ENCODE data around the gene NUDC. TPM values are rescaled to one million over a fixed set of nuclear protein-coding genes. Genes with fewer than 3 reads are reported as not detected.

The NUDC gene
- total and polyA plus RNA-seq, 2 of the 13 experiments (the other 11 are each of a cell fraction or from before 2014, with no cell fraction given): 34.7 to 104 TPM

DNA sequence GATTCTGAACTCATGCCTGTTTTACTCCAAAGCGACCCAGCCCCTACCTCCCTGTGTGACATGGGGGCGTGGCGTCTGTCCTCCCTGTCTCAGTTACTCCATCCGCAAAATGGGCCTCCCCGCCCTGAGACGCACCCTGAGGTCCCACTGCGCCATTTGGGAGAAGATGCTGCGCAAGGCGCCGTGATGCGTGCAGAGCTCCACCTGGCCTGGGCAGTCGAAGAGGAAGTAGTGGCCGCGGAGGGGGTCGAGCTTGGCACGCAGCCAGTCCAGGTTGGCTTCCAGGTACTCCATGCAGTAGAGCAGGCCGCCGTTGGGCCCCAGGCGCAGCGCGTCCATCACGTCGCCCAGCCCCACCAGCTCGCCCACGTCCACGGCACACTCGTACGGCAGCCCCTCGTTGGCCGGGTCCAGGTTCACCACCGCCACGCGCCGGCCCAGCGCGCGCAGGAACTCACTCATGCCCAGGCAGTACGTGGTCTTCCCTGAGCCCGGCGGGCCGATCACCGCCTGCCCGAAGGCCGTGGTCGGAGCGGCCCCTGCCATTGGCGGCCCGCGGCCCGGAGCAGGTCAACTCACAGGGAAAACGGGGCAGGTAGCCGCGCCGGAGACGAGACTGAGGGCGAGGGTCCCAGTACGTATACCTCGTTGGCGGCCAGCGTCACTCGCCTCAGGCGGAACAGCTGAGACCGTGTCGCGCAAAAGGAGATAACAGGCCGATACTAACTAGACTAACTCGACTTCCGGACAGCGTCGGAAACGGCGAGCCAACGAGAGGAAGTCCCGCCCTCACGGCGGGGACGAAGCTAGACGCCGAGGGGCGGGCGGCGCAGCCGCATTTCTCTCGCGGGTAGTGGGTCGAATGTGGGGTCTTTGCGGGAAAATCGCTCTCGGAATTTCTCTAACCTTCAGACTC is 31.7 kb upstream of the NUDC start, which contains the start of gene GPN2 (continued):
- TF ChIP-seq ZNF674 (CRISPR knock-in tag; IDR thresholded peaks at IDR 0.05; ENCODE audit: low read depth): peak; percentile 93; the same call in 1 of the 2 replicates
- TF ChIP-seq, protein P1, sequence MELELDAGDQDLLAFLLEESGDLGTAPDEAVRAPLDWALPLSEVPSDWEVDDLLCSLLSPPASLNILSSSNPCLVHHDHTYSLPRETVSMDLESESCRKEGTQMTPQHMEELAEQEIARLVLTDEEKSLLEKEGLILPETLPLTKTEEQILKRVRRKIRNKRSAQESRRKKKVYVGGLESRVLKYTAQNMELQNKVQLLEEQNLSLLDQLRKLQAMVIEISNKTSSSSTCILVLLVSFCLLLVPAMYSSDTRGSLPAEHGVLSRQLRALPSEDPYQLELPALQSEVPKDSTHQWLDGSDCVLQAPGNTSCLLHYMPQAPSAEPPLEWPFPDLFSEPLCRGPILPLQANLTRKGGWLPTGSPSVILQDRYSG (CRISPR knock-in tag; IDR thresholded peaks at IDR 0.05): 0 out of 2 replicates have a peak, but pooled peaks have one; percentile 43
- TF ChIP-seq ZNF709 (CRISPR knock-in tag; IDR thresholded peaks at IDR 0.05): peak; percentile 27; the same call in 1 of the 2 replicates
- TF ChIP-seq, protein P2, sequence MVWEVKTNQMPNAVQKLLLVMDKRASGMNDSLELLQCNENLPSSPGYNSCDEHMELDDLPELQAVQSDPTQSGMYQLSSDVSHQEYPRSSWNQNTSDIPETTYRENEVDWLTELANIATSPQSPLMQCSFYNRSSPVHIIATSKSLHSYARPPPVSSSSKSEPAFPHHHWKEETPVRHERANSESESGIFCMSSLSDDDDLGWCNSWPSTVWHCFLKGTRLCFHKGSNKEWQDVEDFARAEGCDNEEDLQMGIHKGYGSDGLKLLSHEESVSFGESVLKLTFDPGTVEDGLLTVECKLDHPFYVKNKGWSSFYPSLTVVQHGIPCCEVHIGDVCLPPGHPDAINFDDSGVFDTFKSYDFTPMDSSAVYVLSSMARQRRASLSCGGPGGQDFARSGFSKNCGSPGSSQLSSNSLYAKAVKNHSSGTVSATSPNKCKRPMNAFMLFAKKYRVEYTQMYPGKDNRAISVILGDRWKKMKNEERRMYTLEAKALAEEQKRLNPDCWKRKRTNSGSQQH (CRISPR knock-in tag; IDR thresholded peaks at IDR 0.05; ENCODE audit: low read depth): peak; percentile 38; the same call in 1 of the 2 replicates
- peak; percentile 67; the same call in 1 of the 2 replicates for TF ChIP-seq ZNF44 (CRISPR knock-in tag; IDR thresholded peaks at IDR 0.05)
- TF ChIP-seq HMG20A (CRISPR knock-in tag; IDR thresholded peaks at IDR 0.05; ENCODE audit: borderline replicate concordance): peak; percentile 19; the same call in 1 of the 2 replicates
- no peak for TF ChIP-seq ZFP62 (CRISPR knock-in tag; IDR thresholded peaks at IDR 0.05)
- TF ChIP-seq ZNF350 (CRISPR knock-in tag; IDR thresholded peaks at IDR 0.05; ENCODE audit: borderline replicate concordance, low read depth): peak; percentile 94
- TF ChIP-seq ZNF451 (CRISPR knock-in tag; IDR thresholded peaks at IDR 0.05): peak; percentile 93
- no peak for TF ChIP-seq ZNF431 (CRISPR knock-in tag; IDR thresholded peaks at IDR 0.05; ENCODE audit: borderline replicate concordance, low read depth)
- TF ChIP-seq ZNF546 (CRISPR knock-in tag; conservative IDR thresholded peaks at IDR 0.05): no peak; the same call in 1 of the 2 replicates
- TF ChIP-seq ZNF7 (CRISPR knock-in tag; IDR thresholded peaks at IDR 0.05): no peak; the same call in 1 of the 2 replicates
- no peak for TF ChIP-seq ZNF557 (CRISPR knock-in tag; IDR thresholded peaks at IDR 0.05)
- TF ChIP-seq ZSCAN21 (CRISPR knock-in tag; IDR thresholded peaks at IDR 0.05; ENCODE audit: borderline replicate concordance): peak; percentile 96
- TF ChIP-seq, protein P3, sequence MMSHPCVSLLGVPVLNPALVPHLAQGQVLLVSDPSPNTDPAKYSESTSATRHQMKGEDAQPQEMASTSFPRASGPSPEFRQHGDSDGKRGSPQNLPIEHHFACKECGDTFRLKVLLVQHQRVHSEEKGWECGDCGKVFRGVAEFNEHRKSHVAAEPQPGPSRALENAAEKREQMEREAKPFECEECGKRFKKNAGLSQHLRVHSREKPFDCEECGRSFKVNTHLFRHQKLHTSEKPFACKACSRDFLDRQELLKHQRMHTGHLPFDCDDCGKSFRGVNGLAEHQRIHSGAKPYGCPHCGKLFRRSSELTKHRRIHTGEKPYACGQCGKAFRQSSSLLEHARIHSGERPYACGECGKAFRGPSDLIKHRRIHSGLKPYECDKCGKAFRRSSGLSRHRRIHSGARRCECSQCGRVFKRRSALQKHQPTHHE (CRISPR knock-in tag; IDR thresholded peaks at IDR 0.05; ENCODE audit: borderline replicate concordance): peak; percentile 70; the same call in 1 of the 2 replicates
- TF ChIP-seq ZNF138 (CRISPR knock-in tag; IDR thresholded peaks at IDR 0.05; ENCODE audit: low read depth): peak; percentile 90
- no peak for TF ChIP-seq ATF7 (IDR thresholded peaks at IDR 0.05)
- peak; percentile 54; the same call in 1 of the 2 replicates for TF ChIP-seq ATF7 (CRISPR knock-in tag; IDR thresholded peaks at IDR 0.05)
- TF ChIP-seq NR1H2 (CRISPR knock-in tag; IDR thresholded peaks at IDR 0.05; ENCODE audit: borderline replicate concordance, low read depth): peak; percentile 94; the same call in 1 of the 2 replicates
- TF ChIP-seq ZNF670 (CRISPR knock-in tag; IDR thresholded peaks at IDR 0.05; ENCODE audit: borderline replicate concordance): no peak
- TF ChIP-seq ZNF556 (CRISPR knock-in tag; IDR thresholded peaks at IDR 0.05; ENCODE audit: borderline replicate concordance): peak; percentile 96
- TF ChIP-seq NFE2L1 (CRISPR knock-in tag; IDR thresholded peaks at IDR 0.05; ENCODE audit: borderline replicate concordance): no peak
- TF ChIP-seq ZNF850 (CRISPR knock-in tag; conservative IDR thresholded peaks at IDR 0.05): no peak
- peak; percentile 90 for TF ChIP-seq GATAD1 (CRISPR knock-in tag; IDR thresholded peaks at IDR 0.05)
- TF ChIP-seq RXRA (CRISPR knock-in tag; IDR thresholded peaks at IDR 0.05): peak; percentile 77
- peak; percentile 54; the same call in 1 of the 2 replicates for TF ChIP-seq IRF2 (CRISPR knock-in tag; IDR thresholded peaks at IDR 0.05)
- no peak for TF ChIP-seq SP1 (IDR thresholded peaks at IDR 0.05)
- no peak for TF ChIP-seq SP1 (CRISPR knock-in tag; IDR thresholded peaks at IDR 0.05)

All from HepG2 (cell line).